Activated T-cell treated with anti-CD3 and anti-CD28 coated beads, Interleukin-2, amount 50 U/mL, for 72 hours (primary cell): ENCODE results near the gene GPC3. TPM values are rescaled to one million over a fixed set of nuclear protein-coding genes. Genes with fewer than 3 reads are reported as not detected.

Experiments used
- ATAC-seq, 2 donors: fragments of 150-1000 bp; cut with Tn5 transposase; replicated peaks in 1 of 2; 2 replicates each; pipeline ENCODE4 v1.10.0; 2021; ENCODE audit warnings: moderate library complexity in 2 of 2, mild to moderate bottlenecking in 1 of 2
- DNase-seq, 2 donors: peaks; one replicate each; pipeline ENCODE4 v3.0.0; 2021 to 2022; ENCODE audit warnings: mixed read lengths in 1 of 2
- H3K27ac Mint-ChIP-seq: one replicate; pipeline ENCODE4 v1.8.0; 2022; ENCODE audit warnings: mild to moderate bottlenecking, moderate library complexity, mixed read lengths
- H3K27me3 Mint-ChIP-seq: one replicate; pipeline ENCODE4 v1.8.0; 2022; ENCODE audit warnings: low read depth, mixed read lengths
- H3K36me3 Mint-ChIP-seq, 2 donors: one replicate each; pipeline ENCODE4 v1.8.0; 2022; ENCODE audit warnings: mixed read lengths in 2 of 2, mild to moderate bottlenecking in 1 of 2; ENCODE audit not compliant: insufficient read depth in 2 of 2
- H3K4me1 Mint-ChIP-seq: one replicate; pipeline ENCODE4 v1.8.0; 2022; ENCODE audit warnings: low read depth, mixed read lengths
- H3K4me3 Mint-ChIP-seq, 2 donors: one replicate each; pipeline ENCODE4 v1.8.0; 2022; ENCODE audit warnings: mild to moderate bottlenecking in 2 of 2, mixed read lengths in 2 of 2, moderate library complexity in 2 of 2
- H3K9me3 Mint-ChIP-seq, 2 donors: one replicate each; pipeline ENCODE4 v1.8.0; 2022; ENCODE audit warnings: mixed read lengths in 2 of 2
- total RNA-seq, 2 donors: library from RNA; stranded (reverse); gene quantifications; one replicate each; pipeline ENCODE4 v1.2.3, GENCODE V29; 2022

GPC3 gene
- total RNA-seq, 2 donors from 2014 or later, result 0.39 to 0.41 TPM

DNA sequence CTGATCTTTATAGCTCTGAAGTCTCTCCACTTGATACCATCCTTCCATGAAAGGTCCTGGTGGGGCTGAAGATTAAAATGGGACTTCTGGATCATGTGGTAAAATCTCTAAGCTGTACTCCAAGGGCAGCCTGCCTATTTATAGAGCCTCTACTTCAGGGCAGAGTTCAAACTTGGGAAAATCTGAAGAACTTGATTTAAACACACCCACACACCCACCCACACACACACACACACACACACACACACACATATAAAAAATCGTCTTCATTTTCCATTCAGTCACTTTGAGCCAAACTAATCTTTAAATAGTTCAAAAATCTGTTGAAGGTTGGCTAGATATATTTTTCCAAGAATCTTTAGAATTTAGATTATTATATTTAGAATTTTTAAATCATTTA lies 335.2 kb downstream of the GPC3 start:
- Mint-ChIP-seq H3K27me3 (peaks cover 17% of the 10 kb centered on the region), H3K9me3 (no peaks in the 10 kb centered on the region), H3K27ac (no peak overlapping the region), H3K4me1 (no peaks in the 10 kb centered on the region), H3K4me3 (no peak overlapping the region), H3K36me3 (no peaks in the 10 kb centered on the region)
- DNase-seq, result no peak
- ATAC-seq, result no peak

GRCh38 chrX:133649651-133650050 lies 335.7 kb downstream of the GPC3 start:
- Mint-ChIP-seq H3K27ac (no peak overlapping the region), H3K4me1 (no peaks in the 10 kb centered on the region), H3K9me3 (no peaks in the 10 kb centered on the region), H3K36me3 (no peaks in the 10 kb centered on the region), H3K4me3 (no peak overlapping the region), H3K27me3 (peaks cover 17% of the 10 kb centered on the region)
- DNase-seq, result no peak
- ATAC-seq, result no peak

DNA sequence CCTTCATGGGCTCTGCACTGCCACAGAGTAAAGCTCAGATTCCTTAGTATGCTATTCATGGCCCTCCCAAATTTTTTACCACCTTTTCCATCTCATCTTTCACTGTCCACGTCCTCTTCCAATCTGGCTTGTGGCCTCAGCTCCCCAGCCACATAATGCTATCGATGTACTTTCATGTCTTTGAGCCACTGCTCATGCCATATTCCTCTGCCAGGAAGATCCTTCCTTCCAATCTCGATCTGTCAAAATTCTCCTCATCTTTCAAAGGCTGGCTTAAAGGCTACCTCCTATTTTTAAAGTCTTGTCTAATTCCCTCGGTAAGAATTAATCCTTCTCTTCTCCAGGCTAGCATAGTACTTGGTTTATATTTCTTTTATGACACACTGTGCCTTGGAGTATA lies 336.8 kb downstream of the GPC3 start:
- no peaks in the 10 kb centered on the region for H3K4me1 Mint-ChIP-seq
- H3K9me3 Mint-ChIP-seq, result no peaks in the 10 kb centered on the region
- H3K27ac Mint-ChIP-seq, result no peak overlapping the region
- H3K36me3 Mint-ChIP-seq, result no peaks in the 10 kb centered on the region
- H3K27me3 Mint-ChIP-seq, result peaks cover 17% of the 10 kb centered on the region
- H3K4me3 Mint-ChIP-seq, result no peak overlapping the region
- no peak for ATAC-seq
- no peak for DNase-seq

- no peaks in the 10 kb centered on the region for H3K36me3 Mint-ChIP-seq
- no peak overlapping the region for H3K27ac Mint-ChIP-seq
- H3K4me3 Mint-ChIP-seq, result no peak overlapping the region
- no peaks in the 10 kb centered on the region for H3K4me1 Mint-ChIP-seq
- no peaks in the 10 kb centered on the region for H3K9me3 Mint-ChIP-seq
- no peak for DNase-seq
- H3K27me3 Mint-ChIP-seq, result peaks cover 17% of the 10 kb centered on the region
- ATAC-seq, result no peak
Measured at GRCh38 chrX:133646719-133647116, 338.7 kb downstream of the GPC3 start.

DNA sequence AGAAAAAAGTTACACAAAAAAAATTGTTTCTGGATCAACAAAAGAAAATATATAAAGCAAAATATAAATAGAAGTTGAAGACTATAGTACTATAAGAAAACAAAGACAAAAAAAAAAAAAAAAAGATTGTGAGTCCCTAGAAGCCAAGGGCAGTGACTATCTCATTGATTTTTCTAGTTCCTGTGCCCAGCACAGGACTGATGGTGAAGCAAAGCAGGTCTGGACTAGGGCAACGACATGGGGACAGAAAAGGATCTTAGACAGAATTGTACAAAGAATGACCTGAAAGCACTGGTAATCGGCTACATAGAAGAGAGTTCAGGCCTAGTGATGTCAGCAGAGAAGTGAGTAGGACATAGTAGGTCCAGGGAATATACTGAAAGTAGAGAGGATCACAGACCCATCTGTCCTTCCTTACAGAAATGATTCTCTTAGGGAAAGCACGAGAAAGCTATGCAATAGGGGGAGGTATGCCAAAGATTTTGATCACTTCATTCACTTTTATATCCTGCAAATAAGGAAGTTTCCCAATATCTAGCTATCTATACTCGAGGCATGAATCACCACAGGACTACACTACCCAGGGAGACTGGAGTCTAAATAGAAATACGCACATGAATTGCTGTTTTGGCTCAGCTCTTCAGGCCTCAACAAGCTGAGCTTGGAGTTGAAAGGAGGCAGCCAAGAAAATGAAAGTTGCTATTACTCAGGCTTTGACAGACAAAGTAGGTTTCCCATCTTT lies 339.2 kb downstream of the GPC3 start:
- no peaks in the 10 kb centered on the region for H3K36me3 Mint-ChIP-seq
- no peak for DNase-seq
- no peaks in the 10 kb centered on the region for H3K4me1 Mint-ChIP-seq
- no peak overlapping the region for H3K27ac Mint-ChIP-seq
- H3K9me3 Mint-ChIP-seq, result no peaks in the 10 kb centered on the region
- ATAC-seq, result no peak
- no peak overlapping the region for H3K4me3 Mint-ChIP-seq
- peaks cover 20% of the 10 kb centered on the region for H3K27me3 Mint-ChIP-seq

- Mint-ChIP-seq H3K27ac (no peak overlapping the region), H3K4me3 (no peak overlapping the region), H3K36me3 (no peaks in the 10 kb centered on the region), H3K27me3 (peaks cover 28% of the 10 kb centered on the region), H3K9me3 (no peaks in the 10 kb centered on the region), H3K4me1 (no peaks in the 10 kb centered on the region)
- DNase-seq (no peak), ATAC-seq (no peak)
Measured at GRCh38 chrX:133645256-133645655, 340.1 kb downstream of the GPC3 start.

DNA sequence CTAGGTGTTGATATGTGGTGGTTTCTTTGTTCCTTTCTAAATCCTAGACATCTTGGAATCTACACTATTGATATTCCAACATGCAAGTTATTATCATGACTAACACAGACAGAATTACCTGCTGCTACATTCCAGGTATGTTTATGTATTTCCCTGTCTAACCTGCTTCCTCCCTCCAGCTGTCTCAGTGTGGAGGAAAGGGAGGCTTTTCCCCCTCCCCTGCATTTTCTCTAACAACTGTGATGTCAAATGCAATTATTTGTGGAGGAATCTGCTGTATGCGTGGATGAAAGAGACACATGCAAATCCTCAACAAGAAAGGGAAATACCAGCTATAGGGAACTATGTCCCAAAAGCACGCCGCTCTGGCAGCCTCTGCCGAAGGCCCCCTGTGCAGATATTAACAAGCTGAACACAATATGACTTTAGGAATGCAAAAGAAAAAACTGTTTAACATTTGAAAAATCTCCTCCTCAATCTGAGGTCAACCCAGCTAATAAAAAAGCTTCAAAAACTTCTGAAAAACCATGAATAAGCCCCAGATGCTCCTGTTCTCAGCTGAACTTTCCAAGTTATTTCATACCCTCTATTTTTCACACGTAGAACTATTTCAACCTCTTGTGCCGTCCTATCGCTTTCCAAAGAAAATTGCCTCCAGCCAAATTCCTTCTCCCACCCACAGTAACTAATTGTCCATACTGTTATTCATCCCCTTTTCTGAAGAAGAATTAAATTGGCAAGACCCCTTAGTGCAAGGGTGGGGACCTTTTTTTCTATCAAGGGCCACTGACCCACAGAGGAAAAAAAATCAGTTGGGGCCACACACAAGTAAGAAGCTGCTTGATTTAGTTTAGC lies 345.0 kb downstream of the GPC3 start:
- H3K27ac Mint-ChIP-seq, result no peak overlapping the region
- H3K36me3 Mint-ChIP-seq, result no peaks in the 10 kb centered on the region
- no peaks in the 10 kb centered on the region for H3K4me1 Mint-ChIP-seq
- no peak overlapping the region for H3K4me3 Mint-ChIP-seq
- no peak for ATAC-seq
- DNase-seq, result no peak
- H3K27me3 Mint-ChIP-seq, result peaks cover 35% of the 10 kb centered on the region
- H3K9me3 Mint-ChIP-seq, result no peaks in the 10 kb centered on the region

GRCh38 chrX:133639726-133640125 lies 345.7 kb downstream of the GPC3 start:
- Mint-ChIP-seq H3K4me3 (no peak overlapping the region), H3K27ac (no peak overlapping the region), H3K4me1 (no peaks in the 10 kb centered on the region), H3K9me3 (no peaks in the 10 kb centered on the region), H3K36me3 (no peaks in the 10 kb centered on the region), H3K27me3 (peaks cover 35% of the 10 kb centered on the region)
- no peak for DNase-seq
- ATAC-seq, result no peak

GRCh38 chrX:133638285-133638684 lies 347.1 kb downstream of the GPC3 start:
- Mint-ChIP-seq H3K4me3 (no peak overlapping the region), H3K27me3 (peaks cover 44% of the 10 kb centered on the region), H3K36me3 (no peaks in the 10 kb centered on the region), H3K9me3 (no peaks in the 10 kb centered on the region), H3K27ac (no peak overlapping the region), H3K4me1 (no peaks in the 10 kb centered on the region)
- DNase-seq (no peak), ATAC-seq (no peak)

DNA sequence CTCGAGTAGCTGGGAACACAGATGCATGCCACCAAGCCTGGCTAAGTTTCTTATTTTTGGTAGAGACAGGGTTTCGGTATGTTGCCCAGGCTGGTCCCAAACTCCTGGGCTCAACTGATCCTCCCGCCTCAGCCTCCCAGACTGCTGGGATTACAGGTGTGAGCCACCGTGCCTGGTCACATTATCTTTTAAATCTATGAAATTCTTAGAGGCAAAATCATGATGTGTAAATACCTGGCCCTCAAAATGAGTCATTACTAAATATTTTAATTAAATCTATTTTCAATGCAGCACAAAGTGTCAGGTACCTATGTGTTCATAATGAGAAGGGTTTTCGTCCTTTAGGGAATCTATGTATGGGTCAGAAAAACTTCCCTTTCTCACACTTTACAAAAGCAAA lies 347.6 kb downstream of the GPC3 start:
- peaks cover 42% of the 10 kb centered on the region for H3K27me3 Mint-ChIP-seq
- ATAC-seq, result no peak
- no peak overlapping the region for H3K27ac Mint-ChIP-seq
- no peak overlapping the region for H3K4me3 Mint-ChIP-seq
- no peaks in the 10 kb centered on the region for H3K9me3 Mint-ChIP-seq
- no peaks in the 10 kb centered on the region for H3K36me3 Mint-ChIP-seq
- H3K4me1 Mint-ChIP-seq, result no peaks in the 10 kb centered on the region
- DNase-seq, result no peak

DNA sequence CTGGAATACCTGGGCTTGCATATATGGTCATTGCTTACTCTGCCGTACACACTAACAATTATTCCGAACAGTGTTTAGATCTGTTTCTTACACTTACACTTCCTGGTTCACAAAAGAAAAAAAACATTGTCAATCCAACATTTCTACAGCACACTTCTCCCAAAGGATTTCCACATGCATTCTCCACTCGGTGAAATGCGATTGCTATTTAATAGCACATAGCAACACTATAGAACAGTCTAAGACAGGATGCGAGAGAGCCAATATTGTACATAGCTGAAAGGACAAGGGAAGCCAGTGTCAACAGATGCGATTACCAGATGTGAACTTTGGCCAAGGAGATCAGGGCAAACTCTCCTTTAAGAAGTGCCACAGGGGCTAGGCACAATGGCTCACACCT lies 349.4 kb downstream of the GPC3 start:
- Mint-ChIP-seq H3K4me3 (no peak overlapping the region), H3K27ac (no peak overlapping the region), H3K4me1 (no peaks in the 10 kb centered on the region), H3K27me3 (peaks cover 50% of the 10 kb centered on the region), H3K36me3 (no peaks in the 10 kb centered on the region), H3K9me3 (no peaks in the 10 kb centered on the region)
- no peak for ATAC-seq
- no peak for DNase-seq

- H3K9me3 Mint-ChIP-seq, result no peaks in the 10 kb centered on the region
- ATAC-seq (no peak), DNase-seq (no peak)
- H3K4me3 Mint-ChIP-seq, result no peak overlapping the region
- H3K36me3 Mint-ChIP-seq, result no peaks in the 10 kb centered on the region
- peaks cover 45% of the 10 kb centered on the region for H3K27me3 Mint-ChIP-seq
- no peaks in the 10 kb centered on the region for H3K4me1 Mint-ChIP-seq
- no peak overlapping the region for H3K27ac Mint-ChIP-seq
Measured at GRCh38 chrX:133634416-133634815, 351.0 kb downstream of the GPC3 start.

DNA sequence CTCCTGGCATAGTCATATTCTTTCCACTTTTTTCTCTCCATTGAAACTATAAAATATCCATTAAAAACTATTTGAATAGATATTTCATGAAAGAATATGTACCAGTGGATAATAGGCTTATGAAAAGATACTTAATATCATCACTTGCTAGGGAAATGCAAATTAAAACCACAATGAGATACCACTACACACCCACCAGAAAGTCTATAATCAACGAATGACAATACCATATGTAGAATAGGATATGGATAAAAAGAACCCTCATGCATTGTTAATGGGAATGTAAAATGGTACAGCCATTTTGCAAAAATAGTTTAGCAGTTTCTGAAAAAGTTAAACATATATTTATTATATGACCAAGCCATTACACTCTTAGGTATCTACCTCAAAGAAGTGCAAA lies 351.4 kb downstream of the GPC3 start:
- Mint-ChIP-seq H3K27ac (no peak overlapping the region), H3K4me1 (no peaks in the 10 kb centered on the region)

More for the DNA sequence above, 351.4 kb downstream of the GPC3 start:
- no peak overlapping the region for H3K4me3 Mint-ChIP-seq
- no peak for DNase-seq
- no peaks in the 10 kb centered on the region for H3K36me3 Mint-ChIP-seq
- no peak for ATAC-seq
- no peaks in the 10 kb centered on the region for H3K9me3 Mint-ChIP-seq
- peaks cover 41% of the 10 kb centered on the region for H3K27me3 Mint-ChIP-seq
